Endothelial cell (in vitro differentiated cells): ENCODE measurements around the gene GSTM3. TPM values are rescaled to one million over a fixed set of nuclear protein-coding genes. Genes with fewer than 3 reads are reported as not detected.

Experiments
- DNase-seq: peaks from one replicate; pipeline ENCODE4 v3.0.0; 2021; ENCODE audit warnings: low spot score
- H3K27ac Mint-ChIP-seq: one replicate; pipeline ENCODE4 v1.8.0; 2021; ENCODE audit warnings: mixed read lengths, inconsistent platforms; ENCODE audit not compliant: unreplicated experiment
- H3K27me3 Mint-ChIP-seq: one replicate; pipeline ENCODE4 v1.8.0; 2021; ENCODE audit warnings: mild to moderate bottlenecking, moderate library complexity, mixed read lengths, inconsistent platforms; ENCODE audit not compliant: unreplicated experiment
- H3K36me3 Mint-ChIP-seq: one replicate; pipeline ENCODE4 v1.8.0; 2021; ENCODE audit warnings: mild to moderate bottlenecking, low read depth, mixed read lengths, inconsistent platforms; ENCODE audit not compliant: unreplicated experiment
- H3K4me1 Mint-ChIP-seq: one replicate; pipeline ENCODE4 v1.8.0; 2021; ENCODE audit warnings: mild to moderate bottlenecking, mixed read lengths, inconsistent platforms; ENCODE audit not compliant: unreplicated experiment
- H3K4me3 Mint-ChIP-seq: one replicate; pipeline ENCODE4 v1.8.0; 2021; ENCODE audit warnings: mild to moderate bottlenecking, mixed read lengths, inconsistent platforms; ENCODE audit not compliant: unreplicated experiment
- H3K9me3 Mint-ChIP-seq: one replicate; pipeline ENCODE4 v1.8.0; 2021; ENCODE audit warnings: mixed read lengths, inconsistent platforms; ENCODE audit not compliant: unreplicated experiment
- CTCF ChIP-seq: fragments of 200-600 bp; sonication (generic); IDR thresholded peaks from one replicate; pipeline ENCODE4 v1.5.0; 2021; ENCODE audit warnings: antibody characterized with exemption; ENCODE audit not compliant: unreplicated experiment
- total RNA-seq: library from RNA; stranded (reverse); fragmentation: NEBNext Ultra II Directional; extraction: Animal tissue kit (Norgen Biotek cat#: 25700); gene quantifications from one replicate; pipeline ENCODE4 v1.2.1, GENCODE V29; 2021; ENCODE audit not compliant: unreplicated experiment

Gene GSTM3
- total RNA-seq, 1 donor from 2014 or later = 6.9 TPM

GRCh38 chr1:109787845-109788601 is 47.2 kb upstream of the GSTM3 start:
- Mint-ChIP-seq H3K4me1 (peaks cover 19% of the 10 kb centered on the region), H3K9me3 (no peaks in the 10 kb centered on the region)
- DNase-seq = no peak

GRCh38 chr1:109787211-109787844 is 46.5 kb upstream of the GSTM3 start:
- H3K27ac Mint-ChIP-seq = no peak overlapping the region

More at GRCh38 chr1:109787845-109788601, 47.2 kb upstream of the GSTM3 start:
- Mint-ChIP-seq H3K36me3 (no peaks in the 10 kb centered on the region), H3K27ac (no peak overlapping the region), H3K27me3 (peaks cover 6% of the 10 kb centered on the region), H3K4me3 (no peak overlapping the region)
- TF ChIP-seq CTCF = no peak

GRCh38 chr1:109786531-109787021 is 45.7 kb upstream of the GSTM3 start:
- no peak for DNase-seq
- TF ChIP-seq CTCF = no peak
- H3K36me3 Mint-ChIP-seq = no peaks in the 10 kb centered on the region
- no peaks in the 10 kb centered on the region for H3K9me3 Mint-ChIP-seq
- peaks cover 15% of the 10 kb centered on the region for H3K4me1 Mint-ChIP-seq
- peaks cover 6% of the 10 kb centered on the region for H3K27me3 Mint-ChIP-seq
- H3K4me3 Mint-ChIP-seq = no peak overlapping the region
- H3K27ac Mint-ChIP-seq = no peak overlapping the region

More at GRCh38 chr1:109787211-109787844, 46.5 kb upstream of the GSTM3 start:
- no peak for TF ChIP-seq CTCF
- Mint-ChIP-seq H3K27me3 (peaks cover 6% of the 10 kb centered on the region), H3K36me3 (no peaks in the 10 kb centered on the region), H3K9me3 (no peaks in the 10 kb centered on the region), H3K4me3 (no peak overlapping the region), H3K4me1 (peaks cover 17% of the 10 kb centered on the region)
- DNase-seq = no peak

- no peaks in the 10 kb centered on the region for H3K36me3 Mint-ChIP-seq
- TF ChIP-seq CTCF = no peak
- peaks cover 6% of the 10 kb centered on the region for H3K27me3 Mint-ChIP-seq
- H3K4me1 Mint-ChIP-seq = peaks cover 11% of the 10 kb centered on the region
- no peak overlapping the region for H3K4me3 Mint-ChIP-seq
- H3K27ac Mint-ChIP-seq = no peak overlapping the region
- DNase-seq = no peak
- H3K9me3 Mint-ChIP-seq = no peaks in the 10 kb centered on the region
These were observed 45.3 kb upstream of the GSTM3 start for GRCh38 chr1:109786112-109786480.

GRCh38 chr1:109785446-109786111 is 44.7 kb upstream of the GSTM3 start:
- H3K4me1 Mint-ChIP-seq = peaks cover 9% of the 10 kb centered on the region
- no peaks in the 10 kb centered on the region for H3K9me3 Mint-ChIP-seq
- no peak overlapping the region for H3K4me3 Mint-ChIP-seq
- H3K27me3 Mint-ChIP-seq = peaks cover 6% of the 10 kb centered on the region
- peaks cover 2% of the 10 kb centered on the region for H3K36me3 Mint-ChIP-seq
- no peak for DNase-seq
- H3K27ac Mint-ChIP-seq = no peak overlapping the region
- no peak for TF ChIP-seq CTCF
